IMR-90 (cell line): ENCODE data around the gene TTC21B. TPM values are rescaled to one million over a fixed set of nuclear protein-coding genes. Genes with fewer than 3 reads are reported as not detected.

Experiments
- ATAC-seq: fragments of 200-7000 bp; cut with Tn5 transposase; 2 replicates; pipeline ENCODE4 v1.9.1; 2020; ENCODE audit warnings: low read depth, mild to moderate bottlenecking, moderate library complexity
- BruUV-seq: library from RNA; stranded (reverse); fragments of 400-500 nt; replicated peaks from 2 replicates; lab custom pipeline; 2021; lab: Mats Ljungman, UMichigan
- CTCF ChIA-PET: fragments of 300-600 bp; formaldehyde crosslinking; extraction: SDS; loops from one replicate; lab custom pipeline; 2021; ENCODE audit warnings: antibody characterized with exemption; lab: Yijun Ruan, JAX
- POLR2A ChIA-PET: fragments of 300-600 bp; sonication (Branson Sonifier 250); formaldehyde crosslinking; loops from one replicate; lab custom pipeline; 2022; ENCODE audit warnings: antibody characterized with exemption; ENCODE audit not compliant: unreplicated experiment; lab: Charles Lee
- DNase-seq: peaks from one replicate; pipeline ENCODE4 v3.0.0; 2013
- H2AFZ ChIP-seq: replicated peaks from 2 replicates; pipeline ENCODE3; 2013; ENCODE audit warnings: low read length, mild to moderate bottlenecking; ENCODE audit not compliant: poor library complexity
- H2AK5ac ChIP-seq: 2 replicates; pipeline ENCODE4 v1.6.1; 2013; ENCODE audit warnings: low read depth, low read length, inconsistent platforms
- H2AK9ac ChIP-seq: replicated peaks from 2 replicates; pipeline ENCODE3; 2013; ENCODE audit warnings: mild to moderate bottlenecking, low read depth, low read length, moderate library complexity; ENCODE audit not compliant: poor library complexity
- H2BK120ac ChIP-seq: 2 replicates; pipeline ENCODE4 v1.6.1; 2013; ENCODE audit warnings: low read depth, low read length, inconsistent platforms
- H2BK15ac ChIP-seq: 3 replicates; pipeline ENCODE4 v1.6.1; 2013; ENCODE audit warnings: low read depth, low read length, inconsistent platforms
- H2BK20ac ChIP-seq: 2 replicates; pipeline ENCODE4 v1.6.1; 2013; ENCODE audit warnings: low read depth, mild to moderate bottlenecking, inconsistent platforms, low read length, moderate library complexity
- H2BK5ac ChIP-seq: 2 replicates; pipeline ENCODE4 v1.6.1; 2013; ENCODE audit warnings: mild to moderate bottlenecking, low read depth, low read length, inconsistent platforms; ENCODE audit not compliant: poor library complexity, severe bottlenecking
- H3K14ac ChIP-seq: replicated peaks from 2 replicates; pipeline ENCODE4 v1.6.1; 2013; ENCODE audit warnings: low read depth, low read length, inconsistent platforms
- H3K18ac ChIP-seq: 2 replicates; pipeline ENCODE4 v1.6.1; 2013; ENCODE audit warnings: low read depth, low read length, control low read depth
- H3K23ac ChIP-seq: 2 replicates; pipeline ENCODE4 v1.6.1; 2013; ENCODE audit warnings: low read depth, low read length, inconsistent platforms
- H3K27ac ChIP-seq: 2 replicates; pipeline ENCODE4 v1.5.1; 2013; ENCODE audit warnings: mild to moderate bottlenecking, control low read depth, low read length; ENCODE audit not compliant: insufficient read depth
- H3K27me3 ChIP-seq: 2 replicates; pipeline ENCODE4 v1.6.1; 2013; ENCODE audit warnings: low read length; ENCODE audit not compliant: control insufficient read depth, insufficient read depth
- H3K36me3 ChIP-seq: 2 replicates; pipeline ENCODE4 v1.6.1; 2013; ENCODE audit warnings: low read length, mixed read lengths; ENCODE audit not compliant: control insufficient read depth, insufficient read depth
- H3K4ac ChIP-seq: 2 replicates; pipeline ENCODE4 v1.6.1; 2013; ENCODE audit warnings: low read depth, low read length, inconsistent platforms
- H3K4me1 ChIP-seq: 2 replicates; pipeline ENCODE4 v1.6.1; 2013; ENCODE audit warnings: low read length, mixed read lengths; ENCODE audit not compliant: control insufficient read depth, insufficient read depth
- H3K4me2 ChIP-seq: 2 replicates; pipeline ENCODE4 v1.6.1; 2013; ENCODE audit warnings: low read depth, mild to moderate bottlenecking, control low read depth, low read length, moderate library complexity
- H3K4me3 ChIP-seq: 2 replicates; pipeline ENCODE4 v1.5.1; 2013; ENCODE audit warnings: low read depth, mild to moderate bottlenecking, control low read depth, low read length, moderate library complexity; ENCODE audit not compliant: insufficient read depth
- H3K56ac ChIP-seq: 2 replicates; pipeline ENCODE4 v1.6.1; 2013; ENCODE audit warnings: low read length, inconsistent platforms; ENCODE audit not compliant: insufficient read depth; ENCODE audit errors: extremely low read depth
- H3K79me1 ChIP-seq, 2 experiments: 2 replicates each; pipeline ENCODE4 v1.6.1; 2013; ENCODE audit warnings: low read length in 2 of 2, inconsistent platforms in 1 of 2, low read depth in 1 of 2
- H3K9ac ChIP-seq: 2 replicates; pipeline ENCODE4 v1.6.1; 2013; ENCODE audit warnings: low read depth, low read length, control low read depth
- H3K9me1 ChIP-seq: 2 replicates; pipeline ENCODE4 v1.6.1; 2013; ENCODE audit warnings: low read length, inconsistent platforms; ENCODE audit not compliant: insufficient read depth
- H3K9me3 ChIP-seq: 2 replicates; pipeline ENCODE4 v1.6.1; 2013; ENCODE audit warnings: low read length; ENCODE audit not compliant: control insufficient read depth, insufficient read depth
- H4K20me1 ChIP-seq: 2 replicates; pipeline ENCODE4 v1.6.1; 2013; ENCODE audit warnings: low read length, inconsistent platforms; ENCODE audit not compliant: insufficient read depth
- H4K5ac ChIP-seq: 2 replicates; pipeline ENCODE4 v1.6.1; 2013; ENCODE audit warnings: mild to moderate bottlenecking, low read depth, low read length, control low read depth
- H4K8ac ChIP-seq, 2 experiments: 2 replicates each; pipeline ENCODE4 v1.6.1; 2013; ENCODE audit warnings: low read depth in 2 of 2, low read length in 2 of 2, control low read depth in 1 of 2, inconsistent platforms in 1 of 2
- H4K91ac ChIP-seq: 2 replicates; pipeline ENCODE4 v1.6.1; 2013; ENCODE audit warnings: low read depth, low read length, inconsistent platforms; ENCODE audit not compliant: insufficient read depth
- BHLHE40 ChIP-seq: fragments of 150-350 bp; IDR thresholded peaks from 2 replicates; pipeline ENCODE4 v1.6.1; 2016; ENCODE audit warnings: mild to moderate bottlenecking, low read depth, low read length
- CHD1 ChIP-seq: IDR thresholded peaks from 2 replicates; pipeline ENCODE4 v1.6.1; 2012; ENCODE audit warnings: low read depth, low read length, improper control_type of control experiment
- CTCF ChIP-seq: conservative IDR thresholded peaks from 2 replicates; pipeline ENCODE4 v1.5.1; 2012; ENCODE audit warnings: mild to moderate bottlenecking, low read depth, low read length, improper control_type of control experiment
- ELK1 ChIP-seq: fragments of 150-350 bp; IDR thresholded peaks from 2 replicates; pipeline ENCODE4 v1.6.1; 2016; ENCODE audit warnings: low read depth, mild to moderate bottlenecking, low read length, moderate library complexity, borderline replicate concordance
- FOS ChIP-seq: fragments of 150-350 bp; IDR thresholded peaks from 2 replicates; pipeline ENCODE4 v1.6.1; 2016; ENCODE audit warnings: low read depth, low read length
- MAZ ChIP-seq: IDR thresholded peaks from 2 replicates; pipeline ENCODE4 v1.6.1; 2012; ENCODE audit warnings: low read depth, mild to moderate bottlenecking, low read length, improper control_type of control experiment, moderate library complexity, borderline replicate concordance
- MXI1 ChIP-seq: IDR thresholded peaks from 2 replicates; pipeline ENCODE4 v1.6.1; 2012; ENCODE audit warnings: low read depth, mild to moderate bottlenecking, low read length, moderate library complexity, borderline replicate concordance
- NFE2L2 ChIP-seq: fragments of 150-350 bp; IDR thresholded peaks from 2 replicates; pipeline ENCODE4 v1.6.1; 2016; ENCODE audit warnings: low read depth, mild to moderate bottlenecking, low read length
- POLR2A ChIP-seq: IDR thresholded peaks from 2 replicates; pipeline ENCODE4 v1.6.1; 2012; ENCODE audit warnings: mild to moderate bottlenecking, low read depth, low read length
- RFX5 ChIP-seq: IDR thresholded peaks from 2 replicates; pipeline ENCODE4 v1.8.0; 2012; ENCODE audit warnings: low read depth, mild to moderate bottlenecking, low read length, moderate library complexity
- SMC3 ChIP-seq: fragments of 150-350 bp; IDR thresholded peaks from 2 replicates; pipeline ENCODE4 v1.6.1; 2016; ENCODE audit warnings: low read depth, mild to moderate bottlenecking, antibody characterized with exemption, low read length, moderate library complexity
- USF2 ChIP-seq: fragments of 150-350 bp; IDR thresholded peaks from 2 replicates; pipeline ENCODE4 v1.6.1; 2017; ENCODE audit warnings: mild to moderate bottlenecking, antibody characterized with exemption, low read length, low read depth
- WGBS, 2 experiments: methylation state at CpG; one replicate each; pipeline versions ENCODE4 v1.1.5 to v1.1.7; 2013; ENCODE audit warnings: missing lambda C conversion rate in 2 of 2; ENCODE audit not compliant: insufficient read length in 1 of 2; ENCODE audit errors: extremely low coverage in 2 of 2; 5-methylcytosine and 5-hydroxymethylcytosine counted together
- dilution Hi-C: fragments of 300-500 bp; cut with HindIII; formaldehyde crosslinking; loops from one replicate; pipeline ENCODE4 v1.14.3; 2018; ENCODE audit warnings: low sequenced_read_pairs; ENCODE audit not compliant: unreplicated experiment
- in situ Hi-C: fragments of 300-500 bp; cut with MboI; formaldehyde crosslinking; loops from 3 replicates; pipeline ENCODE4 v1.14.3; 2019; ENCODE audit warnings: low sequenced_read_pairs, inconsistent platforms, mixed read lengths
- intact Hi-C: fragments of 100-400 bp; cut with micrococcal nuclease; formaldehyde crosslinking; loops from 2 replicates; pipeline ENCODE4 v1.10.0; 2022
- polyA plus RNA-seq, 3 experiments: library from polyadenylated mRNA; depleted of rRNA; stranded (reverse); fragments of >200 nt; gene quantifications; 2 replicates each; pipeline ENCODE4 v1.2.3, GENCODE V29; 2012; ENCODE audit warnings: low replicate concordance in 1 of 3
- total RNA-seq: library from RNA; depleted of rRNA; stranded (reverse); fragments of >200 nt; gene quantifications from 2 replicates; pipeline ENCODE4 v1.2.3, GENCODE V29; 2012

The TTC21B gene
- total and polyA plus RNA-seq, 2 of the 4 experiments (the other 2 are of a cell fraction): 8.0 to 17.2 TPM

- no peaks in the 10 kb centered on the region for H3K79me1 ChIP-seq
- no peak overlapping the region for H4K91ac ChIP-seq
- no peak overlapping the region for H3K4ac ChIP-seq
- no peak overlapping the region for H2AFZ ChIP-seq
- H3K56ac ChIP-seq: no peak overlapping the region
- WGBS, 2 experiments: no CpG with 5 or more reads among the region's 2 CpGs
- H2BK20ac ChIP-seq: no peak overlapping the region
- H2AK5ac ChIP-seq: no peak overlapping the region
- DNase-seq (no peak), ATAC-seq (no peak)
- no peak overlapping the region for H3K4me2 ChIP-seq
- H3K23ac ChIP-seq: no peak overlapping the region
- no peak overlapping the region for H4K8ac ChIP-seq
- in situ Hi-C loops: no loop called here
- H3K4me3 ChIP-seq: no peak overlapping the region
- H3K36me3 ChIP-seq: peaks cover 12% of the 10 kb centered on the region; the same call in 1 of the 2 replicates
- intact Hi-C loops: no loop called here
- no peak overlapping the region for H2BK15ac ChIP-seq
- dilution Hi-C loops: no loop called here
- CTCF ChIA-PET: no interaction called here
- no peaks in the 10 kb centered on the region; the same call in 1 of the 2 replicates for H3K9me1 ChIP-seq
- H2BK120ac ChIP-seq: no peak overlapping the region
- TF ChIP-seq CHD1: no peak
- no peak for TF ChIP-seq SMC3
- TF ChIP-seq MAZ: no peak
- no peak for TF ChIP-seq MXI1
- TF ChIP-seq FOS: no peak
- no peak for TF ChIP-seq ELK1
- TF ChIP-seq USF2: no peak
- TF ChIP-seq CTCF: no peak
- no peak for TF ChIP-seq BHLHE40
- TF ChIP-seq POLR2A: no peak
- no peak for TF ChIP-seq RFX5
- TF ChIP-seq NFE2L2: no peak
- H4K20me1 ChIP-seq: no peaks in the 10 kb centered on the region
- H3K4me1 ChIP-seq: peaks cover 2% of the 10 kb centered on the region; the same call in 1 of the 2 replicates
- BruUV-seq: no TSS peak
- no peak overlapping the region for H2AK9ac ChIP-seq
- H4K5ac ChIP-seq: no peak overlapping the region
- no peak overlapping the region for H3K18ac ChIP-seq
- no peaks in the 10 kb centered on the region for H3K27me3 ChIP-seq
- H2BK5ac ChIP-seq: no peak overlapping the region
- H3K9me3 ChIP-seq: no peaks in the 10 kb centered on the region
- no peak overlapping the region for H3K27ac ChIP-seq
- H3K14ac ChIP-seq: no peak overlapping the region
- no peak overlapping the region for H3K9ac ChIP-seq
- POLR2A ChIA-PET: no interaction called here
Measured at GRCh38 chr2:165899311-165899710, 54.3 kb downstream of the TTC21B start.
